ENCODE data around the gene NFIA. TPM values are rescaled to one million over a fixed set of nuclear protein-coding genes. Genes with fewer than 3 reads are reported as not detected.

Gene NFIA
- total and polyA plus RNA-seq, 9 of the 15 experiments (the other 6 are each of a cell fraction or from before 2014, with no cell fraction given), result 5.3 to 24.9 (median 9.8) TPM

DNA sequence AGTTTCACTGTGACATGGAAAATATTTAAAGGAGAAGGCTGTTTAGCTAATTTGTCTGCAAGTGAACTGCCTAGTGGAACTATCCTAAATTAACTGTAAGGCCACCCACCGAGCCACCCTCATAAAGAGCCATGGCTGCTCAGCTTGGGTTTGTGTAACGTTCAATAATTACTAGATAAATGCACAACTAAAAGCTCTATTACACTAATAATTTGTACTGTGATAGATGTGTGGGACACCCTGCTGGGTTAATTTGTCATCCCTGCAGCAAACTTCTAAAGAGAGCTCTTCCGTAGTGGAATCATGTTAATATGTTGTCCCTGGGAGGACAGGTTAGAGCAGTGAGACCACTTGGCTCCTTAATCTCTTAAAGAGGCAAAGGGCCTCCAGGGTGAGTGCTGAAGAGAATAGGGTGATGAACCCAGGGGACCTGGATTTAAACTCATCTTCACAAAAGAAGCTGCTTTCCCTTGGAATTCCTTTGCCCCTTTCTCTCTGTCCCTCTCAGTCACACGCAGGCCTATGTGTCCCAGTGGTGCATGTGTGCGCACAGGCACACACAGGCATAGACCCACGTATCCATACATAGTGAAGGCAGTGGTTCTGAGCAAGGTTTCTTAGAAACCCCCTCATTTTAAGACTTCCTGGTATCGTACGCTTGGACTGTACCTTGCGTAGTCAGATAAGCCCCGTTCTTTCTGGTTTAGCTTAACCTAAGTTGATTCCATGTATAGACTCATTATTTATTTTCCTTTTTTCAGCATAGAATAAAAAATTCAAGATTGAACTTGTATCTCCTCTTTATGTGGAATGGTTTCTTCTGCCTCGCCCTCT, 310.3 kb downstream of the NFIA start (continued):
- TF ChIP-seq SAP30 (IDR thresholded peaks at IDR 0.05; ENCODE audit: borderline replicate concordance, insufficient read depth, low read depth, low read length, poor library complexity, severe bottlenecking) (no peak), HMBOX1 (IDR thresholded peaks at IDR 0.05) (no peak), ZNF217 (CRISPR knock-in tag; IDR thresholded peaks at IDR 0.05) (no peak), PTTG1 (tag; IDR thresholded peaks at IDR 0.05; ENCODE audit: low read depth) (no peak), HNRNPH1 (optimal IDR thresholded peaks at IDR 0.05; ENCODE audit: low read depth, low read length) (no peak), SREBF2 (CRISPR knock-in tag; IDR thresholded peaks at IDR 0.05) (no peak), KAT2B (IDR thresholded peaks at IDR 0.05; ENCODE audit: low read depth, low read length) (no peak), LCOR (CRISPR knock-in tag; IDR thresholded peaks at IDR 0.05) (no peak), AFF1 (IDR thresholded peaks at IDR 0.05; ENCODE audit: low read depth in 1 of 2, partially characterized antibody in 2 of 2) (no peak), L3MBTL2 (IDR thresholded peaks at IDR 0.05) (peak; percentile 47; the same call in 1 of the 2 replicates), ZNF280A (IDR thresholded peaks at IDR 0.05; ENCODE audit: low read depth, partially characterized antibody) (no peak), KAT7 (CRISPR knock-in tag; IDR thresholded peaks at IDR 0.05; ENCODE audit: borderline replicate concordance) (no peak), FOXA1 (IDR thresholded peaks at IDR 0.05; ENCODE audit: borderline replicate concordance) (no peak), POLR2H (tag; IDR thresholded peaks at IDR 0.05; ENCODE audit: low read depth) (no peak), HBP1 (CRISPR knock-in tag; IDR thresholded peaks at IDR 0.05) (no peak)
- TF ChIP-seq, protein P1, sequence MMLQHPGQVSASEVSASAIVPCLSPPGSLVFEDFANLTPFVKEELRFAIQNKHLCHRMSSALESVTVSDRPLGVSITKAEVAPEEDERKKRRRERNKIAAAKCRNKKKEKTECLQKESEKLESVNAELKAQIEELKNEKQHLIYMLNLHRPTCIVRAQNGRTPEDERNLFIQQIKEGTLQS (IDR thresholded peaks at IDR 0.05), result no peak
- TF ChIP-seq, protein P1 (CRISPR knock-in tag; conservative IDR thresholded peaks at IDR 0.05), result no peak
